ENCODE measurements around the gene DARS1. TPM values are rescaled to one million over a fixed set of nuclear protein-coding genes. Genes with fewer than 3 reads are reported as not detected.

The DARS1 gene
- total and polyA plus RNA-seq, 2 of the 13 experiments (the other 11 are each of a cell fraction or from before 2014, with no cell fraction given), result 149 to 230 TPM

DNA sequence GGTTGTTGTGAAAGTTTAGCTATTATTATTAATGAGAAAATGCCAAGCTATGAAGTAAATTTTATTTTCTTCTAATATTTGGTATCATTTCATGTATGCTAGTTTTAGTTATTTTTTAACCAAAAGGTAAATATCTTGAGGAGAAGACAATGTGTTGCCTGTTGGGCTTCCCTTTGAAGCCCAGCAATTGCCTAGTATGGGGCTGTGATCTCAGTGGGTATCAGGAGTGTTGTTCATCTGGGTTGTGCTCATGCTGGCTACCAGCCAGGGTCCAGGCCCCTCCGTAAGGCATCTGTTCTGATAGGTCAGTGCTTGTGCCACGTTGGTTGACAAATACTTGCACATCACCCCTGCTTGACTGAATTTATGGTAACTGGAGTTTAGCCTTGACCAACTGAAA is 38.0 kb upstream of the DARS1 start (continued):
- TF ChIP-seq, protein P1, sequence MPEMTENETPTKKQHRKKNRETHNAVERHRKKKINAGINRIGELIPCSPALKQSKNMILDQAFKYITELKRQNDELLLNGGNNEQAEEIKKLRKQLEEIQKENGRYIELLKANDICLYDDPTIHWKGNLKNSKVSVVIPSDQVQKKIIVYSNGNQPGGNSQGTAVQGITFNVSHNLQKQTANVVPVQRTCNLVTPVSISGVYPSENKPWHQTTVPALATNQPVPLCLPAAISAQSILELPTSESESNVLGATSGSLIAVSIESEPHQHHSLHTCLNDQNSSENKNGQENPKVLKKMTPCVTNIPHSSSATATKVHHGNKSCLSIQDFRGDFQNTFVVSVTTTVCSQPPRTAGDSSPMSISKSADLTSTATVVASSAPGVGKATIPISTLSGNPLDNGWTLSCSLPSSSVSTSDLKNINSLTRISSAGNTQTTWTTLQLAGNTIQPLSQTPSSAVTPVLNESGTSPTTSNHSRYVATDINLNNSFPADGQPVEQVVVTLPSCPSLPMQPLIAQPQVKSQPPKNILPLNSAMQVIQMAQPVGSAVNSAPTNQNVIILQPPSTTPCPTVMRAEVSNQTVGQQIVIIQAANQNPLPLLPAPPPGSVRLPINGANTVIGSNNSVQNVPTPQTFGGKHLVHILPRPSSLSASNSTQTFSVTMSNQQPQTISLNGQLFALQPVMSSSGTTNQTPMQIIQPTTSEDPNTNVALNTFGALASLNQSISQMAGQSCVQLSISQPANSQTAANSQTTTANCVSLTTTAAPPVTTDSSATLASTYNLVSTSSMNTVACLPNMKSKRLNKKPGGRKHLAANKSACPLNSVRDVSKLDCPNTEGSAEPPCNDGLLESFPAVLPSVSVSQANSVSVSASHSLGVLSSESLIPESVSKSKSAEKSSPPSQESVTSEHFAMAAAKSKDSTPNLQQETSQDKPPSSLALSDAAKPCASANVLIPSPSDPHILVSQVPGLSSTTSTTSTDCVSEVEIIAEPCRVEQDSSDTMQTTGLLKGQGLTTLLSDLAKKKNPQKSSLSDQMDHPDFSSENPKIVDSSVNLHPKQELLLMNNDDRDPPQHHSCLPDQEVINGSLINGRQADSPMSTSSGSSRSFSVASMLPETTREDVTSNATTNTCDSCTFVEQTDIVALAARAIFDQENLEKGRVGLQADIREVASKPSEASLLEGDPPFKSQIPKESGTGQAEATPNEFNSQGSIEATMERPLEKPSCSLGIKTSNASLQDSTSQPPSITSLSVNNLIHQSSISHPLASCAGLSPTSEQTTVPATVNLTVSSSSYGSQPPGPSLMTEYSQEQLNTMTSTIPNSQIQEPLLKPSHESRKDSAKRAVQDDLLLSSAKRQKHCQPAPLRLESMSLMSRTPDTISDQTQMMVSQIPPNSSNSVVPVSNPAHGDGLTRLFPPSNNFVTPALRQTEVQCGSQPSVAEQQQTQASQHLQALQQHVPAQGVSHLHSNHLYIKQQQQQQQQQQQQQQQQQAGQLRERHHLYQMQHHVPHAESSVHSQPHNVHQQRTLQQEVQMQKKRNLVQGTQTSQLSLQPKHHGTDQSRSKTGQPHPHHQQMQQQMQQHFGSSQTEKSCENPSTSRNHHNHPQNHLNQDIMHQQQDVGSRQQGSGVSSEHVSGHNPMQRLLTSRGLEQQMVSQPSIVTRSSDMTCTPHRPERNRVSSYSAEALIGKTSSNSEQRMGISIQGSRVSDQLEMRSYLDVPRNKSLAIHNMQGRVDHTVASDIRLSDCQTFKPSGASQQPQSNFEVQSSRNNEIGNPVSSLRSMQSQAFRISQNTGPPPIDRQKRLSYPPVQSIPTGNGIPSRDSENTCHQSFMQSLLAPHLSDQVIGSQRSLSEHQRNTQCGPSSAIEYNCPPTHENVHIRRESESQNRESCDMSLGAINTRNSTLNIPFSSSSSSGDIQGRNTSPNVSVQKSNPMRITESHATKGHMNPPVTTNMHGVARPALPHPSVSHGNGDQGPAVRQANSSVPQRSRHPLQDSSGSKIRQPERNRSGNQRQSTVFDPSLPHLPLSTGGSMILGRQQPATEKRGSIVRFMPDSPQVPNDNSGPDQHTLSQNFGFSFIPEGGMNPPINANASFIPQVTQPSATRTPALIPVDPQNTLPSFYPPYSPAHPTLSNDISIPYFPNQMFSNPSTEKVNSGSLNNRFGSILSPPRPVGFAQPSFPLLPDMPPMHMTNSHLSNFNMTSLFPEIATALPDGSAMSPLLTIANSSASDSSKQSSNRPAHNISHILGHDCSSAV (CRISPR knock-in tag; IDR thresholded peaks at IDR 0.05; ENCODE audit: borderline replicate concordance), result no peak
- TF ChIP-seq SOX5 (CRISPR knock-in tag; IDR thresholded peaks at IDR 0.05; ENCODE audit: borderline replicate concordance), result peak; percentile 94
- TF ChIP-seq ZNF225 (CRISPR knock-in tag; IDR thresholded peaks at IDR 0.05), result no peak
- TF ChIP-seq IKZF5 (CRISPR knock-in tag; IDR thresholded peaks at IDR 0.05), result peak; percentile 30; the same call in 1 of the 2 replicates
- no peak for TF ChIP-seq GATAD1 (CRISPR knock-in tag; IDR thresholded peaks at IDR 0.05)
- no peak for TF ChIP-seq NR2F6 (IDR thresholded peaks at IDR 0.05)
- TF ChIP-seq NR2F6 (CRISPR knock-in tag; IDR thresholded peaks at IDR 0.05), result 0 out of 2 replicates have a peak, but pooled peaks have one; percentile 17
- TF ChIP-seq, protein P2, sequence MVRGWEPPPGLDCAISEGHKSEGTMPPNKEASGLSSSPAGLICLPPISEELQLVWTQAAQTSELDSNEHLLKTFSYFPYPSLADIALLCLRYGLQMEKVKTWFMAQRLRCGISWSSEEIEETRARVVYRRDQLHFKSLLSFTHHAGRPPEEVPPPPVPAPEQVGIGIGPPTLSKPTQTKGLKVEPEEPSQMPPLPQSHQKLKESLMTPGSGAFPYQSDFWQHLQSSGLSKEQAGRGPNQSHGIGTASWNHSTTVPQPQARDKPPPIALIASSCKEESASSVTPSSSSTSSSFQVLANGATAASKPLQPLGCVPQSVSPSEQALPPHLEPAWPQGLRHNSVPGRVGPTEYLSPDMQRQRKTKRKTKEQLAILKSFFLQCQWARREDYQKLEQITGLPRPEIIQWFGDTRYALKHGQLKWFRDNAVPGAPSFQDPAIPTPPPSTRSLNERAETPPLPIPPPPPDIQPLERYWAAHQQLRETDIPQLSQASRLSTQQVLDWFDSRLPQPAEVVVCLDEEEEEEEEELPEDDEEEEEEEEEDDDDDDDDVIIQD (CRISPR knock-in tag; IDR thresholded peaks at IDR 0.05; ENCODE audit: low read depth), result 0 out of 2 replicates have a peak, but pooled peaks have one; percentile 34
- TF ChIP-seq ZC3H4 (CRISPR knock-in tag; IDR thresholded peaks at IDR 0.05; ENCODE audit: borderline replicate concordance), result no peak
- no peak for TF ChIP-seq ZNF33A (CRISPR knock-in tag; IDR thresholded peaks at IDR 0.05; ENCODE audit: borderline replicate concordance)
- TF ChIP-seq MEIS1 (CRISPR knock-in tag; IDR thresholded peaks at IDR 0.05; ENCODE audit: borderline replicate concordance), result peak; percentile 16; the same call in 1 of the 2 replicates
- TF ChIP-seq TFAP4 (IDR thresholded peaks at IDR 0.05; ENCODE audit: borderline replicate concordance, low read depth), result peak; percentile 14; the same call in 1 of the 2 replicates
- TF ChIP-seq NFIC (IDR thresholded peaks at IDR 0.05; ENCODE audit: low read length), result peak; percentile 67; the same call in 1 of the 2 replicates
- TF ChIP-seq, protein P3, sequence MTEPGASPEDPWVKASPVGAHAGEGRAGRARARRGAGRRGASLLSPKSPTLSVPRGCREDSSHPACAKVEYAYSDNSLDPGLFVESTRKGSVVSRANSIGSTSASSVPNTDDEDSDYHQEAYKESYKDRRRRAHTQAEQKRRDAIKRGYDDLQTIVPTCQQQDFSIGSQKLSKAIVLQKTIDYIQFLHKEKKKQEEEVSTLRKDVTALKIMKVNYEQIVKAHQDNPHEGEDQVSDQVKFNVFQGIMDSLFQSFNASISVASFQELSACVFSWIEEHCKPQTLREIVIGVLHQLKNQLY (CRISPR knock-in tag; IDR thresholded peaks at IDR 0.05), result no peak
